Smooth muscle cell (in vitro differentiated cells): ENCODE measurements around the gene SLC2A9. TPM values are rescaled to one million over a fixed set of nuclear protein-coding genes. Genes with fewer than 3 reads are reported as not detected.

Source experiments
- DNase-seq: peaks from one replicate; lab custom pipeline; 2025; ENCODE audit not compliant: unreplicated experiment; lab: John Stamatoyannopoulos, UW
- H2AFZ ChIP-seq: fragments of 200-600 bp; sonication (generic); 2 replicates; pipeline ENCODE4 v1.6.0; 2016; ENCODE audit warnings: antibody characterized with exemption, low read depth, mild to moderate bottlenecking
- H3F3A ChIP-seq: fragments of 200-600 bp; sonication (generic); 2 replicates; pipeline ENCODE4 v1.6.0; 2017; ENCODE audit warnings: antibody characterized with exemption, low read depth
- H3K27ac ChIP-seq: fragments of 200-600 bp; sonication (generic); 2 replicates; pipeline ENCODE4 v1.5.1; 2016; ENCODE audit warnings: low read depth, mild to moderate bottlenecking
- H3K27me3 ChIP-seq: fragments of 200-600 bp; sonication (generic); 2 replicates; pipeline ENCODE4 v1.6.1; 2016; ENCODE audit warnings: low read depth, mild to moderate bottlenecking
- H3K36me3 ChIP-seq: fragments of 200-600 bp; sonication (generic); 2 replicates; pipeline ENCODE4 v1.5.1; 2016; ENCODE audit warnings: low read depth
- H3K4me1 ChIP-seq: fragments of 200-600 bp; sonication (generic); 2 replicates; pipeline ENCODE4 v1.5.1; 2016; ENCODE audit warnings: low read depth
- H3K4me2 ChIP-seq: fragments of 200-600 bp; sonication (generic); 2 replicates; pipeline ENCODE4 v1.6.0; 2016; ENCODE audit warnings: mild to moderate bottlenecking
- H3K4me3 ChIP-seq: fragments of 200-600 bp; sonication (generic); 2 replicates; pipeline ENCODE4 v1.5.1; 2016; ENCODE audit warnings: mild to moderate bottlenecking
- H3K79me2 ChIP-seq: fragments of 200-600 bp; sonication (generic); 2 replicates; pipeline ENCODE4 v1.6.0; 2016; ENCODE audit warnings: low read depth, mild to moderate bottlenecking
- H3K9ac ChIP-seq: fragments of 200-600 bp; sonication (generic); 2 replicates; pipeline ENCODE4 v1.6.0; 2016; ENCODE audit warnings: low read depth
- H3K9me3 ChIP-seq: fragments of 200-600 bp; sonication (generic); replicated peaks from 2 replicates; pipeline ENCODE4 v1.5.1; 2016; ENCODE audit warnings: low read depth
- H4K20me1 ChIP-seq: fragments of 200-600 bp; sonication (generic); 2 replicates; pipeline ENCODE4 v1.6.0; 2016; ENCODE audit warnings: low read depth
- WGBS: methylation state at CpG from one replicate; pipeline ENCODE4 v1.1.7; 2016; ENCODE audit warnings: low lambda C conversion rate; 5-methylcytosine and 5-hydroxymethylcytosine counted together
- polyA plus RNA-seq: library from polyadenylated mRNA; unstranded; fragments of >200 nt; fragmentation: Nextera tagmentation; extraction: Ambion mirVana; gene quantifications from 2 replicates; pipeline ENCODE4 v1.2.1, GENCODE V29; 2016
- total RNA-seq: library from RNA; depleted of rRNA; stranded (reverse); fragments of >200 nt; gene quantifications from 2 replicates; pipeline ENCODE4 v1.2.3, GENCODE V29; 2014
- TF ChIP-seq, protein P1 (sequence below): fragments of 200-600 bp; sonication (generic); IDR thresholded peaks from 2 replicates; pipeline ENCODE4 v1.5.1; 2017; ENCODE audit warnings: borderline replicate concordance, mild to moderate bottlenecking, antibody characterized with exemption; ENCODE audit not compliant: insufficient read depth, poor library complexity, severe bottlenecking

SLC2A9 gene
- total and polyA plus RNA-seq, 2 experiments from 2014 or later, result 1.3 to 2.2 TPM

DNA sequence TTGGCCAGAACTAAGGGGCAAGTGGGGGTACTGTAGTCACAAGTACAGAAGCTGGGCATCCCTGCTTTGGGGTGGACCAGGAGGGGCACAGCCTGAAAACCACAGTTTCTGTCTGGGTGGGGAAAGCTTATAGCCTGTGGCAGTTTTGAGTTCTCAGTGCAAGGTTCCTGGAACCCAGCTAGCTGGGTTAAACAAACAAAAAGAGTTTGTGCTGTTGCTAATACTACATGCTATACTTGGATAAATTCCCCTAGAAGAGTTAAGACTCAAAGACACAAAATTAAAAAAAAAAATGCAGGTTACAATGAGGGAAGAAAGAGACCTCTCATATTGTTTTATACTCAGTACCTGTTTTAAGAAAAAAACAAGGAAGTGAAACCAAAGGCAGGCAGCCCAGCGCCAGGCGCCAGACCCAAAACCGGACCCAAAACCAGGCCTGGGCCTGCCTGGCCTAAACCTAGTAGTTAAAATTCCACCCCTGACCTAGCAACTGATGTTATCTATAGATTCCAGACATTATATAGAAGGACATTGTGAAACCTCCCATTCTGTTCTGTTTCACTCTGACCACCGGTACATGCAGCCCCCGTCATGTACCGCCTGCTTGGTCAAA, 50.8 kb downstream of the SLC2A9 start:
- Histone ChIP-seq H3K27ac (no peak overlapping the region), H2AFZ (no peak overlapping the region), H3K9ac (no peak overlapping the region), H3K4me1 (no peaks in the 10 kb centered on the region), H3K4me3 (no peak overlapping the region), H3K9me3 (no peaks in the 10 kb centered on the region), H3F3A (no peaks in the 10 kb centered on the region), H3K4me2 (no peak overlapping the region), H3K27me3 (no peaks in the 10 kb centered on the region), H3K36me3 (no peaks in the 10 kb centered on the region), H4K20me1 (no peaks in the 10 kb centered on the region), H3K79me2 (no peaks in the 10 kb centered on the region)
- 88% methylated on average over 6 of the region's 6 CpGs for WGBS
- TF ChIP-seq, protein P1, sequence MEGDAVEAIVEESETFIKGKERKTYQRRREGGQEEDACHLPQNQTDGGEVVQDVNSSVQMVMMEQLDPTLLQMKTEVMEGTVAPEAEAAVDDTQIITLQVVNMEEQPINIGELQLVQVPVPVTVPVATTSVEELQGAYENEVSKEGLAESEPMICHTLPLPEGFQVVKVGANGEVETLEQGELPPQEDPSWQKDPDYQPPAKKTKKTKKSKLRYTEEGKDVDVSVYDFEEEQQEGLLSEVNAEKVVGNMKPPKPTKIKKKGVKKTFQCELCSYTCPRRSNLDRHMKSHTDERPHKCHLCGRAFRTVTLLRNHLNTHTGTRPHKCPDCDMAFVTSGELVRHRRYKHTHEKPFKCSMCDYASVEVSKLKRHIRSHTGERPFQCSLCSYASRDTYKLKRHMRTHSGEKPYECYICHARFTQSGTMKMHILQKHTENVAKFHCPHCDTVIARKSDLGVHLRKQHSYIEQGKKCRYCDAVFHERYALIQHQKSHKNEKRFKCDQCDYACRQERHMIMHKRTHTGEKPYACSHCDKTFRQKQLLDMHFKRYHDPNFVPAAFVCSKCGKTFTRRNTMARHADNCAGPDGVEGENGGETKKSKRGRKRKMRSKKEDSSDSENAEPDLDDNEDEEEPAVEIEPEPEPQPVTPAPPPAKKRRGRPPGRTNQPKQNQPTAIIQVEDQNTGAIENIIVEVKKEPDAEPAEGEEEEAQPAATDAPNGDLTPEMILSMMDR, result no peak
- no peak for DNase-seq

DNA sequence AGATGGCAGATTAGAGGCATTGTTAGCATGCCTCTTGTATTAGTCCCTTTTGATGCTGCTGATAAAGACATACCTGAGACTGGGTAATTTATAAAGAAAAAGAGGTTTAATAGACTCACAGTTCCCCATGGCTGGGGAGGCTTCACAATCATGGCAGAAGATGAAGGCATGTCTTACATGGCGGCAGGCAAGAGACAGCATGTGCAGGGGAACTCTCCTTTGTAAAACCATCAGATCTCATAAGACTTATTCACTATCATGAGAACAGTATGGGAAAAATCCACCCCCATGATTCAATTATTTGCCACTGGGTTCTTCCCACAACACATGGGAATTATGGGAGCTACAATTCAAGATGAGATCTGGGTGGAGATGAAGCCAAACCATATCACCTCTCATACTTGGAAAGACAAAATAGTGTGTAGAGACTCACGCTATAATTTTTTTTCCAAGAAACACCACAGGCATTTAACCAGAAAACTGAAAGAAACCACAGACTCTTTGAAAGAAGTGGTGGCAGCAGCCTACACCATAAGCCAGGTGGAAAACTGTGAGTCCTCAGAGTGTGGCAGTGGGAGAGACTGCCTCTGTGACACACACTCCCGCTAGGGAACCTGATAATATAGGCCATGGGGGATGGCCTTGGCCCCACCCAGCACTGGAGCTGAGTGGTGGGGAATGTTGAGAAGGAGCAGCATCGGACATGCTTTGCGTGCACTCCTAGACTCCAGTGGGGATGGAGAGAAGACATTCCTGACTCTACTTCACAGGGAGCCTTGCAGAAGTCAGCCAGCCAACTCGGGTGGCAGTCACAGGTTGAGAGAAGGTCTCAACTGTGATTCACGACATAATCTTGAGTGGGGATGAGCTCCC, 51.5 kb downstream of the SLC2A9 start:
- H2AFZ ChIP-seq, result no peak overlapping the region
- no peak overlapping the region for H3K4me3 ChIP-seq
- H3K9ac ChIP-seq, result no peak overlapping the region
- no peaks in the 10 kb centered on the region for H3K9me3 ChIP-seq
- no peaks in the 10 kb centered on the region for H3K4me1 ChIP-seq
- H3K36me3 ChIP-seq, result no peaks in the 10 kb centered on the region
- TF ChIP-seq, protein P1, result no peak
- no peak for DNase-seq
- WGBS, result 94% methylated on average over 7 of the region's 7 CpGs
- no peaks in the 10 kb centered on the region for H3K27me3 ChIP-seq
- H3K4me2 ChIP-seq, result no peak overlapping the region
- no peaks in the 10 kb centered on the region for H4K20me1 ChIP-seq
- no peaks in the 10 kb centered on the region for H3K79me2 ChIP-seq
- H3F3A ChIP-seq, result no peaks in the 10 kb centered on the region
- H3K27ac ChIP-seq, result no peak overlapping the region

DNA sequence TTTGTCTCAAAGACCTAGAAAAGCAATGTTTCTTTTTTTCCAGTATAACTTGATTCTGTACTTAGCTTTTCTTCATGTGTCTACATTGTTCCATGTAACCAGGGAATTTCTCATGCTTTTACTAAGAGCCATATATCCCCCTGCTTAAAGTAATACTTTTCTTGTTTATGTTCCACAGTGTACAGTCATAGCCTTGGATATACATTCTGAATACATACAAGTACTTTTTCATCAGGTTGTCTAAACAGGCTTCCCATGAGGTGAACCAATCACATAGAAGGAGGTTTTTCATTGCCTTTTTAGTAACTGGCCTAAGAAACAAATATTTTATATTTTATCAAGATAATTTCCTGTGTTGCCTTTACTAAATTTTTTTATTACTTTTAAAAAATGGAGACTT, 52.8 kb downstream of the SLC2A9 start:
- Histone ChIP-seq H3K9ac (no peak overlapping the region), H3K27ac (no peak overlapping the region), H3F3A (no peaks in the 10 kb centered on the region), H3K27me3 (no peaks in the 10 kb centered on the region), H2AFZ (peak overlapping the region; percentile 5), H3K4me3 (no peak overlapping the region), H3K9me3 (no peaks in the 10 kb centered on the region), H3K4me2 (no peak overlapping the region), H3K36me3 (no peaks in the 10 kb centered on the region), H3K4me1 (no peaks in the 10 kb centered on the region), H3K79me2 (no peaks in the 10 kb centered on the region), H4K20me1 (no peaks in the 10 kb centered on the region)
- no peak for DNase-seq
- TF ChIP-seq, protein P1, result no peak
